HG02852 (cell line): Measurements from ENCODE around the gene HS3ST6.
"Not testable (repeated sequence)": the region's sequence is repeated elsewhere in the genome, so short reads cannot be mapped to it uniquely, and the experiment has no call there.

Source experiments
- ATAC-seq: cut with Tn5 transposase; IDR thresholded peaks from one replicate; pipeline ENCODE4 v1.9.1; 2021; ENCODE audit warnings: mild to moderate bottlenecking, moderate library complexity; ENCODE audit not compliant: unreplicated experiment

HS3ST6 gene

DNA sequence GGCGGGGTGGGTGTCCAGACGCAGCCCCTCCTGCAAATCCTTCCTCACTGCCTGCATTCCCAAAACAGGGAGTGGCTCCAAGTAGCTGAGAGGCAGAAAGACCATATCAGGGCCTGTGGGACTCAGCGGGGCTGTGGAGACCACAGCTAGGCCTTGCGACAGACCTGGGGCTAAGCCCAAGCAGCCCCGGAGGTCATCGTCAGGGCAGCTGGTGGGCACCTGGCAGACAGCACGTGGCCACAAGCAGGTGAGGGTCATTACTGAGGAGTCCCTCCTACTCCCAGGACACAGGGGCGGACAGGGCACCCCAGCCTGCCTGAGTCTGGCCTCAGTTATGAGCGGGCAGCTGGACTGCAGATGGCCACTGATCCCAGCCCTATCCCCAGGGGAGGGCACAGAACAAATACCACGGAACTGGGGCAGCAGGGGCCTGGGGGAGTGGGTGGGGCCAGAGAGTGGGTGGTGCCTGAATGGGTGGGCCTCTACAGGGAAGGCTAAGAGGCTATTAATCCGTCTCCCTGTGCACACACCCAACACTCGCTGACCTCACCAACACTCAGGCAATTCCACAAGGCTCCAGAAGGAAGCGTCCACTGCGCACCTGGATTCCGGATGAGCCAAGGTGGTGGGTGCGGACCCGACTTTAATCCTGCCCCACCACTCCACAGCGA, 8.5 kb downstream of the HS3ST6 start:
- ATAC-seq: no peak

DNA sequence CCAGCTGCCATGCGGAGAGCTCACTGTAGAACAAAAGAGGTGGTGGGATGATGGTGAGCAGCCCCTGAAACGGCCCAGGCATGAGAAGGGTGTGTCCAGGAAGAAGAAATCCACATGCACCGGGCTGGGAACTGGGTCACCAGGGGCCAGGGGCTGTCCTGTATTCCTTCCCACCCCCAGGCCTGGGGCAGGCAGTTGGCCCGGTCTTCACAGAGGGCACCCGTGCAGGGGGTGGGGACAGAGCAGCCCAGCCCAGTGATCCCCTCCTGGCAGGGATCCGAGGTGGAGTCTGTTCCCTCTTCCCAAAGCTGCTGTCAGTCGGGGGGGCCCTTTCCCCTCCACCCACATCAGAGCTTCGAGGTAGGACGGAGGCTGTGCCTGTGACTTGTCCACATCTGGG, 9.2 kb downstream of the HS3ST6 start:
- ATAC-seq: no peak

DNA sequence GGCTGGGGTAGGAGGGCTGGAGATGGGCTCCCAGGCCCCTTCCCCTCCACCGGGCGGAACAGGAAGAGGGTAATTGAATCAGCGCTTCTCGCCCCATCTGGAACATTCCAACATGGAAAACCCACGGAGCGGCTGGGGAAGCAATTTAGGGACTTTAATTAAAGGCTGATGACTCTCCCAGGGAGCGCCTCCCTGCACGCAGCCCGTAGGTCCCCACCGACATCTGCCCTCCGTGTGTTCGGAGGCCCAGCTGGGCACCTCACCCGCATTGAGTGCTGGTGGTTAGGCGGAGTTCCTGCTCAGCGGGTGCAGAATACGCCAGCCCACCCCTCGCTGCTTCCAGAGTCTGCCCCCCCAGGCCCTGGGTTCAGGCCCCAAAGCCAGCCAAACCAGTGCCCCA, 10.0 kb downstream of the HS3ST6 start:
- ATAC-seq: no peak

DNA sequence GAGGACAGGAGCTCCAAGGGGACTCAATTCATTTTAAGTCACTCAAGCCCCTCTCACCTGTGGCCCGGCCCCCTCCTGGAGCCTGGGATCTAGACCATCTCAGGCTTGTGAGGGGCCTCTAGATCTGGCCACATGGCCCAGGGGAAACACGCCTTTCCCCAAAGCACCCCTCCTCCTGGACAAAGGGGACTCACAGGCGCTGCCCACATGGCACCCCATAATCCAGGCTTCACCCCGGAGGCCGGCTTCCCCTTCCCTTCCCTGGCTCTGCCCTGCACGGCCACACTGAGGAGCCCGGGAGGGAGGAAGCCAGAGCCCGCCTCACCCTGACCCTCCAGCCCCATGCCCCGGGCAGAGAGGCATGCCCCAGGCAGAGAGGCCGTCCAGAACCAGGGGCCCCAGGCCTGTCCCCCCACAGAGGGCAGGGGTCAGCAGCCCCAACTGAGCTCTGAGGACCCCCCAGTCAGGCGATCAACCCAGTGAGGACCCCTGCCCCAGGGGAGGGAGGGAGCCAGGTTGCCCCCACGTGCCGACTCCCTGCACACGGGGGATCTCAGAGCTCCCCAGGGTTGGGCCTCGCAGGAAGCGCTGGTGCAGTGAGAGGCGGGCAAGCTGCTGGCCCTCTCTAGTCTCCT, 10.9 kb downstream of the HS3ST6 start:
- no peak for ATAC-seq

DNA sequence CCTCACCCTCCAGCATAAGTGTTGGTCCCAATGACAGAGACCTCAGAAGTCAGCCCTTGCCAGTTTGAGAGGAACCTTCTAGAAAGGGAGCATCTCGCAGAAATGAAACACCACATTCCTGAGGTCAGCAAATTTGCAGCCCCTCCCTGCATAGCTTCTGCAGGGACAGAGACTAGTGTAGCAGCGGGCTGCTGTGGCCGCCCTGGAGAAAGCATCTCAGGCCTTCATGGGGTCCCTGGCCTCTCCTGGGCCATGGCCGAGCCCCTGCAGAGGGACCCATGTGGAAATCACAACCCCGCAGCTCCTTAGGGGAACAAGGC, 11.4 kb downstream of the HS3ST6 start:
- ATAC-seq: no peak

DNA sequence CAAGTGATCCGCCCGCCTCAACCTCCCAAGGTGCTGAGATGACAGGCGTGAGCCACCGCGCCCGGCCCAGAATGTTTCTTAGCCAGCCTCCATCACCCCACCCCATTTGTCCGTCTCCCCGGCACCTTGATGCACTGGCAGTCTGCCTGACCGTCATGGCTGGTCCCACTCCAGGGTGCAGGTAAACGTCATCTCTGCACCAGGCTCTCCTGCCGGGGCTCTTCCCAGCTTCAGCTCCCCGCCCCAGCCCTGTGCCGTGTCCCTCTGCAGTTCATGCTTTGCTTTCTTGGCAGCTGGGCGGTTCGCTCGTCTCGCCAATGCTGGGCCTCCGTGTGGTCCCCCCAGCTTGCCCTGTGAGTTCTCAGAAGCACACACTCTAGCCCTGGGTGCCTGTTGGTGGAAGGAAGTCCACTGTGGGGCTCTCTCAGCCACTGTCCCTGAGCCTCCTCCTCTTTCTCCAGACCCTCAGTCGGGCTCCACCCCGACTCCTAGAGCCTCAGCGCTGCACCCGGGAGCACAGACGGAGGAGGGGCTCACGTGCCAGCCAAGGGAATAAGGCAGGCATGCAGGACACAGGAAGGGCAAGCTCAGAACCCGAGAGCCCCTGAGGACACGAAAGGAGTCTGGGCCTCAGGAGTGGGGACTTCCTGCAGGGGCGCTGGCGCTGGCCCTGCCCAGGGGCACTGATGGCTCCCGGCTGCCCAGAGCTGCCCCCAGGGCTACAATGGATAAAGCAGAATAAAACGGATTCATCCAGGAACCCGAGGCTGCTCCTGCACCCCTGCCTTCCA, 12.0 kb downstream of the HS3ST6 start:
- no peak for ATAC-seq

DNA sequence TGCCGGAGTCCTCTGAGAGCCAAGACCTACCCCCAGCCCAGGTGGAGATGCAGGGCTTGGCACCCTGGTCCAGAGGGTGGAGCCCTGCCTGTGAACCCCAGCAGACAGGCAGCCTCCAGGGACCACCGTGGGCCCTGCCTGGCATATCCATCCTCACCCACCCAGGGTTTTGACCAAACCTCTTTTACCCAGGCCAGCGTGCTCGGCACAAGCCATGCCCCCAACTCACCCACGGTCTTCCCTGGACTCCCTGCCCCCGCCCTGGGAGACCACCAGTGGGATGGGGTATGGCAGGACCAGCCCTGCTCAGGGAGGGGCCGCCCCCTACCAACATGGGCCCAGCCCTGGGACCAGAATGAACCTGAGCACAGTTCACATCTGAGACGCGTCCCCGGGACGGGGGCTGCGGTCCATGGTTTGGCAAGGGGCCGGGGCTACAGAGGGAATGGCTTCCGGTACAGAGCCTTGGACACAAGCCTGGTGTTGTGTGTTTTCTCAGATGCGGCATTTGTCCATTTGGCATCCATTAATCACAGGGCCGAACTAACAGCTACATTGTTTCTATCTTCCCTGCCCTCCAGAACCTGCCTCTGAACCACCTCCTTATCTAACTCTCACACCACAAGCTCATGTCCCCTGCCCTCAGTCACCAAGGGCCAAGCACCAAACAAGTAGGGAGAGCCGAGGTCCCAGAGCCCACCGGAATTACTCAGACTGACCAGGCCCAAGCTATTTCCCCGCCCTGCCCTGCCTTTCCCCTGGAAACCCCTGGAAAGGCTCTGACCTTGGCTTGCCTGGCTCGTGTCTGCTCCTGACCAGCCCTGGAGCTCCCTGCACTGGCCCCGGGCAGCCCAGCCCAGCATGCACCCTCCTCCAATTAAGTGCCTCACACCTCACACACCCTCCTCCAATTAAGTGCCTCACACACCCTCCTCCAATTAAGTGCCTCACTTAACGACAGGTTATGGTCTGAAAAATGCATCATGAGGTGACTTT, 14.1 kb downstream of the HS3ST6 start:
- no peak for ATAC-seq

DNA sequence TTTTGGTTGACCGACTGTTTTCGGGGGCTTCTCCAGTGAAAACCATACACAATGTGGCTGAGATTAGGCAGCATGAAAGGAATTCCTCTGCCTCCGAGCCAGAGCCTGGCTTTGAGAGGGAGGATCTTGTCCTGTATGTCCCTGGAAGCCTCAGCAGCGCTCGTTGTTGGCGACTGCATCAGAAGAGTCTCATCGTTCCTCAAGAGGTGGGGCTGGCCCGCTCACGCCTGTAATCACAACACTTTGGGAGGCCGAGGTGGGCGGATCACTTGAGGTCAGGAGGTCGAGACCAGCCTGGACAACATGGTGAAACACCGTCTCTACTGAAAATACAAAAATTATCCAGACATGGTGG, 15.0 kb downstream of the HS3ST6 start:
- ATAC-seq: no peak

DNA sequence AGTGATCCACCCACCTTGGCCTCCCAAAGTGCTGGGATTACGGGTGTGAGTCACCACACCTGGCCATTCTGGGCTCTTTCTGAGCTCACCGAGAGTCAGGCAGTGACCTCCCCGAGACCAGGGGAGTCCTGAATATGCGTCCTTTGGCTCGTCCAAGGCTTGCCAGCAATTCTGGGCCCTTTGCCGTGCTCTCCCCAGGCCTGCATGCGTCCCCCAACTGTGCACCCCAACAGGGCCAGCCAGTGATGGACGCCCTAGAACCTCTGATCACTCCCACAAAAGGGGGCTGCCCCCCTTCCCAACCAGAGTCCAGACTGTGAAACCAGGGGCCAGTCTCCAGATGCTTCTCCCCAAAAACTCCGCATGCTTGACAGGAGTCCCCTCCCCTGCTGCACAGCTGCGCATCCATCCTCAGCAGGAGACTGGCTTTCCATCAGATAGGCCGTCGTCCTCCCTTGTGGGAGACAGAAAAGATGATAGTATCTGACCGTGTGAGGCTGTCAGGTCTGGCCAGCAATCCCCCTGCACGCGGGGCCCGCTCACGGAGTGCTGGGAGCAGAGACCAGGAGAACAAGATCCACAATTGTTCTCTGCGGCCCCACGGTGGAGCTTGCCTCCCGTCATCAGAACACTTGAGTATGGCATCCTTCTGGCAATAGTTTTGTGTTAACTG, 15.5 kb downstream of the HS3ST6 start:
- no peak for ATAC-seq

DNA sequence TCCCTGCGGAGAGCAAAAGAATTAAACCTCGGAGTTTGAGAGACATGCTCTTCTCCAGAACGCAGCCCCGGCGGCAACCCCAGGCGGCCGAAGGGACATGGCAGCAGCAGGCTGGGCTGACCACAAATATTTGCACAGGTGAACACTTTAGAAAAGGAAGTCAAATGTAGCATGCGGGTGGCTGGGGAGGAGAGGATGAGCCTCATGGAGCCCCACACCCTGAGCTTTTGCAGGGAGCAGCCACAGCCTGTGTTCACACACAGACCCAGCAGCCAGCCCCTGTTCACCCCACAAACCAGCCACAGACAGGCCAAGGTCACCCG, 17.8 kb downstream of the HS3ST6 start:
- no peak for ATAC-seq

DNA sequence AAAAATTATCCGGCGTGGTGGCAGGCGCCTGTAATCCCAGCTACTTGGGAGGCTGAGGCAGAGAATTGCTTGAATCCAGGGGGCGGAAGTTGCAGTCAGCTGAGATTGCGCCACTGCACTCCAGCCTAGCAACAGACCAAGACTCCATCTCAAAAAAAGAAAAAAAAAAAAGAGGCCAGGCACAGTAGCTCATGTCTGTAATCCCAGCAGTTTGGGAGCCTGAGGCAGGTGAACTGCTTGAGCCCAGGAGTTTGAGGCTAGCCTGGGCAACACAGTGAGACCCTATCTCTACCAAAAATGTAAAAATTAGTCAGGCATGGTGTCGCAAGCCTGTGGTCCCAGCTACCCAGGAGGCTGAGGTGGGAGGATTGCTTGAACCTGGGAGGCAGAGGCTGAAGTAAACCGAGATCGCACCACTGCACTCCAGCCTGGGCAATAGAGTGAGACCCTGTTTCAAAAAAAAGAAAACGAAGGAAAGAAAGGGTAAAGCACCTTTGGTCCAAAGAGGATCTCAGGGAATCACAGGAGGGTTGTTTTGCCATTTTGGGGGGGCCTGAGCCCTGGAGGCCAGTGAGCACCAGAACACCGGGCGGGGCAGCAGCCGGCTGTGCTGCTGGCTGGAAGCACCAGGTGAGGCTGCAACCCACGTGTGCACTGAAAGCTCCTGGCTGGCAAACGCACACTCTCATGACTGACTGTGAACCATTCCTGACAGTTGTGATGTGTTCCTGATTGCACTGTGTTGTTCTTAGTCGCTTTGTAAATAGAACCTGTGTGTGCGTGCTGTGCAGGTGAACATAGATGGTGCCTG, 18.4 kb downstream of the HS3ST6 start:
- no peak for ATAC-seq

DNA sequence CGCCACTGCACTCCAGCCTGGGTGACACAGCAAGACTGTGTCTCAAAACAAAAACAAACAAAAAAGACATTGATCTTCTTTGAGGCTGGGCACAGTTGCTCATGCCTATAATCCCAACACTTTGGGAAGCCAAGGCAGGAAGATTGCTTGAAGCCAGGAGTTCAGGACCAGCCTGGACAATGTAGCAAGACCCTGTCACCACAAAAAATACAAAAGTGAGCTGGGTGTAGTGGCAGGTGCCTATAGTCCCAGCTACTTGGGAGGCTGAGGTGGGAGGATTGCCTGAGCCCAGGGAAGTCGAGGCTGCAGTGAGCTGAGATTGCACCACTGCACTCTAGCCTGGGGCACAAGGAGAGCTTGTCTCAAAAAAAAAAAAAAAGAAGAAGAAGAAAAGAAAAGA, 20.5 kb downstream of the HS3ST6 start:
- not testable (repeated sequence) for ATAC-seq

DNA sequence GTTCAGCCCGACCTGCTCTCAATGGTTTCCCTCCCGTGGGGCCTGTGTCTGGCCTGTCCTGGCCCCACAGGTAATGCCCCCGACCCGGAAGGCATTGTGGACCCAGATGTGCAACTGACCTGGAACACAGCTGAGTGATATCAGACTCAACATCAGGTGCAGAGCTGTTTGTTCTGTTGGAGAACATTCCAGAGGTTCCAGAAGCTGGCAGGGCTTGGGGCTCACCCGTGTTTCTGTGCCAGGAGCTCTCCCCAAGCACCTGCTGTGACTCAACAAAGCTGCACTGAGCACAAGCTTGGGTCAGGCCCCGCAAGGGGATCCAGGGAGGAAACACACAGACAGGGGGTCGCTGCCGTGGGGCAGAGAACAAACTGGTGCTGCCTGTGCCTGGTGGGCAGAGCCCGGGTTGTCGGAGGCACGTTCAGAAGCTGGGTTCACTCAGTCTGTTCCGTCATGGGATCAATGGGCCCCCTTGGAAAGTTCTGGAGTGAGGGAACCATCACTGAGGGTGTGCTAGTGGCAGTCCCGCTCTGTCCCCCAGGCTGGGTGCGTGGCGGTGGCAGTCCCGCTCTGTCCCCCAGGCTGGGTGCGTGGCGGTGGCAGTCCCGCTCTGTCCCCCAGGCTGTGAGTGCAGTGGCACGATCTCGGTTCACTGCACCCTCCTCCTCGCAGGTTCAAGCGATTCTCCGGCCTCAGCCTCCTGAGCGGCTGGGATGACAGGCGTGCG, 22.1 kb downstream of the HS3ST6 start:
- ATAC-seq: no peak

DNA sequence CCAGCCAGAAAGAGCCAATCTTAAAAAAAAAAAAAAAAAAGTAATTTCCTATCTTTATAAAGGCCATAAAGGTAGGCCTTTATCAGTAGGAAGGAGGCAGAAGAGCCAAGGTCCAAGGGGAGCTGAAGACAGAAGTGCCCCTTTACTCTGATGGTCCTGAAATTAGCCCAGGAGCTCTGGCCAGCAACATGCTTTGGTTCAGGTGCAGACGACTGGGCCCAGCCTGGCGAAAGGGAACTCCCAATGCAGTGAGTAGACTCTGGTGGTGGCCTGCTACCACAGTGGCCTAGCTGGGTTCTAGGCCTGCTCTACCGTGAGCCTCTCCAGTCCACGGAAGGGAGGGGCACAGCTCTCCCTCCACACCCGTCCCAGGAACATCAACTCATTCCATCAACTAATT, 23.1 kb downstream of the HS3ST6 start:
- ATAC-seq: no peak

DNA sequence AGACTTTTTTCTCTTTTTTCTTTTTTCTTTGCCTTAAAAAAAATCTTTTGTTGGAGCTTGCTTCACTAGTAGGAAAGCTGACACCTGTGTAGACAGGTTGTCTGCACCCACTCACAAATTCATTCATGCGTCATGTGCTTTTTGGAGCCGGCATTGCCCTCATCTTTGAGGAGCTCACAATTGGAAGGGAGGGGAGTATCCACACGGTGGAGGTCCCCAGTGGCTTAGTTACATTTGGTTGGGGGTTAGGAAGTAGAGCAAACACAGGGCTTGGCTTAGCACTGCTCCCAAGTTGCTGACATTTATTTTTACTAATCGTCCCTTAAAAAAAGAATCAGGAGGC, 27.5 kb downstream of the HS3ST6 start:
- ATAC-seq: no peak

DNA sequence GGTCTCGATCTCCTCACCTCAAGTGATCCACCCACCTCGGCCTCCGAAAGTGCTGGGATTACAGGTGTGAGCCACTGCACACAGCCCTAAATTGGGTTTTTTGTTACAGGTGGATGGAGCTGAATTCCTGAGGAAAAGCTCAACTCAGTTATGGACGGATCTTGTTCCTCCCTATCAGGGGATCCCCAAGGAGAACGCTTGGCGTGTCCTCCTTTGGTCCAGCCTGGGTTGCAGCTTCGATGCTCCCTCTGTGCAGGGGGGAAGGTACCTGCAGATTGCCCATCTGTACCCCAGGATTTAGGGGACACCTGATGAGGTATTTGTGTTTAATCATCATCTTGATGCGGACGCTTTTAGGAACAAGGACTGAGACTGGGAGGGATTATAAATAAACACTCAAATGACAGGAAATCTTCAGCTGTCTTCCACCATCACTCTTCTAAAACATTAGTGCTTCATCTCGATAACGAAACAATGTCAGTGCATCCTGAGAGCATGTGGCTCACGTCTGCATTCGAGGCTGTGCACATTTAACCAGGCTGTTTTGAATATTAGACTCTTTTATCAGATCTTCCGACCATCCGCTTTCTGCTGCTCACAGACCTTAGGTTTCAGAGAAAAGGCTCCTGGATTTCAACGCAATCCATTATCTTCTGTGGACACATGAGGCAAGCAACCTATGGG, 28.0 kb downstream of the HS3ST6 start:
- ATAC-seq: no peak

DNA sequence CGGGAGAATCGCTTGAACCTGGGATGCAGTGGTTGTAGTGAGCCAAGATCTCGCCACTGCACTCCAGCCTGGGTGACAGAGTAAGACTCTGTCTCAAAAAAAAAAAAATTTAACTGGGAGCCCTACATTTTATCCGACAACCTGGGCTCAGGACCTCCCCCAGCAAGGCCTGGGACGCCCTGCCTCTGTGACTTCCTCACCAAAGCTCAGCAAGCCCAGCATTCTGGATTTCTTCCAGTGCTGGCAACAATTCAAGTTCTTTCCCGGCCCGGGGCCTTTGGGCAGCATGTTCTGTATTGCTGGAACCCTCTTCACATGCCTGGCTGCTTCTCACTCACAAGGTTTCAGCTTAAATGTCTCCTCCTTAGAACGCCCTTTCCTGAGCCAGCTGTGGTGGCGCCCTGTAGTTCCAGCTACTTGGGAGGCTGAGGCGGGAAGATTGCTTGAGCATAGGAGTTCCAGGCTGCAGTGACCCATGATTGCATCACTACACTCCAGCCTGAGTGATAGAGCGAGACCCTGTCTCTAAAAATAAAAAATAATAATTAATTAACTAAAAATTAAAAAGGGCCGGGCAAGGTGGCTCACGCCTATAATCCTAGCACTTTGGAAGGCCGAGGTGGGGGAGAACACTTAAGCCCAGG, 30.4 kb downstream of the HS3ST6 start:
- ATAC-seq: no peak

DNA sequence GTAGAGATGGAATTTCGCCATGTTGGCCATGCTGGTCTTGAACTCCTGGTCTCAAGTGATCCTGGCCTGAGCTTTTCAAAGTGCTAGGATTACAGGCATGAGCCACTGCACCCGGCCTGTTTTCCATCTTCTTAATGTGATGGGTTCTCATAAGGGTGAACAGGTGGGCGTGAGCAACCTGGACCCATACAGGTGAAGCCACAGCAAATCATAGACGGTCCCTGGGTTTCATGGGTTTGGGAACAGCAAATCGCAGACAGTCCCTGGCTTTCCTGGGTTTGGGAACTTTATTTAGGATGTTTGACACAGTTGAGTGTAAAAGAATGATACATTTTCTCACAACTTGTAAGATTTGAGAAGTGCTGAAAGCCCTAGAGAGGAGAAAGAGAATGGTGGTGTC, 33.3 kb downstream of the HS3ST6 start:
- no peak for ATAC-seq
